Stimulated activated naive CD8-positive, alpha-beta T cell treated with anti-CD3 and anti-CD28 coated beads, Interleukin-15, Interleukin-2, amounts not matched to agents 100 ng/mL and 50 ng/mL, for 24 hours (primary cell): ENCODE measurements around the gene IQGAP2.

Source experiments
- H3K27ac Mint-ChIP-seq: one replicate; pipeline ENCODE4 v1.8.0; 2021; ENCODE audit warnings: mild to moderate bottlenecking, mixed read lengths
- H3K27me3 Mint-ChIP-seq: one replicate; pipeline ENCODE4 v1.8.0; 2021; ENCODE audit warnings: mixed read lengths
- H3K36me3 Mint-ChIP-seq: one replicate; pipeline ENCODE4 v1.8.0; 2021; ENCODE audit warnings: low read depth, mixed read lengths
- H3K4me1 Mint-ChIP-seq: one replicate; pipeline ENCODE4 v1.8.0; 2021; ENCODE audit warnings: low read depth, mixed read lengths
- H3K4me3 Mint-ChIP-seq: one replicate; pipeline ENCODE4 v1.8.0; 2021; ENCODE audit warnings: mild to moderate bottlenecking, mixed read lengths
- H3K9me3 Mint-ChIP-seq: one replicate; pipeline ENCODE4 v1.8.0; 2021; ENCODE audit warnings: mixed read lengths

Gene IQGAP2

DNA sequence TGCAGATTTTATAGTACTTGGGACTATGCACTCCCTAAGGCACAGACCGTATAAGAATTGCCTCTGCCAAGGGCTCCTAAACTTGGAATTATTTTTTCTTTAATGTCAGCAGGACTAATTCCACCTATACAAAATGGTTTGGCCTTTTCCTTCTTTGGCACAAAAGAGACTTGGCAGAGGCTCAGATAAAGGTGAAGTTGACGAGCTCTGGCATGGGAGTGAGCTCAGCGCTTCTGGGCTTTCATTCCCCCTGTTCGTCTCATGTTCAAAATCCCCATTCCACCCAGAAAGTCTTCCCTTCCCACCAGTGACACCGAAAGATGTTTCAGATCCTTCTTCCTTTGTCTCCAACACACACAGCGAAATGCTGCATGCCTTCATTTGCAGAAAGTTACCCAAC, 158.9 kb downstream of the IQGAP2 start:
- no peak overlapping the region for H3K27ac Mint-ChIP-seq
- peaks cover 16% of the 10 kb centered on the region for H3K4me1 Mint-ChIP-seq
- no peaks in the 10 kb centered on the region for H3K9me3 Mint-ChIP-seq
- no peaks in the 10 kb centered on the region for H3K27me3 Mint-ChIP-seq
- H3K36me3 Mint-ChIP-seq: peaks cover 18% of the 10 kb centered on the region
- no peak overlapping the region for H3K4me3 Mint-ChIP-seq

GRCh38 chr5:76565009-76565408, 161.9 kb downstream of the IQGAP2 start:
- H3K4me1 Mint-ChIP-seq: peaks cover 10% of the 10 kb centered on the region
- peaks cover 11% of the 10 kb centered on the region for H3K36me3 Mint-ChIP-seq
- H3K9me3 Mint-ChIP-seq: no peaks in the 10 kb centered on the region
- no peak overlapping the region for H3K4me3 Mint-ChIP-seq
- no peak overlapping the region for H3K27ac Mint-ChIP-seq
- H3K27me3 Mint-ChIP-seq: no peaks in the 10 kb centered on the region

- no peak overlapping the region for H3K27ac Mint-ChIP-seq
- H3K4me3 Mint-ChIP-seq: no peak overlapping the region
- H3K4me1 Mint-ChIP-seq: no peaks in the 10 kb centered on the region
- H3K36me3 Mint-ChIP-seq: peaks cover 16% of the 10 kb centered on the region
- H3K27me3 Mint-ChIP-seq: no peaks in the 10 kb centered on the region
- no peaks in the 10 kb centered on the region for H3K9me3 Mint-ChIP-seq
These were observed 167.1 kb downstream of the IQGAP2 start for GRCh38 chr5:76570153-76570552.

- Mint-ChIP-seq H3K9me3 (no peaks in the 10 kb centered on the region), H3K27ac (no peak overlapping the region), H3K4me3 (no peak overlapping the region), H3K27me3 (no peaks in the 10 kb centered on the region), H3K4me1 (no peaks in the 10 kb centered on the region), H3K36me3 (peaks cover 19% of the 10 kb centered on the region)
These were observed 168.5 kb downstream of the IQGAP2 start for GRCh38 chr5:76571559-76571958.

DNA sequence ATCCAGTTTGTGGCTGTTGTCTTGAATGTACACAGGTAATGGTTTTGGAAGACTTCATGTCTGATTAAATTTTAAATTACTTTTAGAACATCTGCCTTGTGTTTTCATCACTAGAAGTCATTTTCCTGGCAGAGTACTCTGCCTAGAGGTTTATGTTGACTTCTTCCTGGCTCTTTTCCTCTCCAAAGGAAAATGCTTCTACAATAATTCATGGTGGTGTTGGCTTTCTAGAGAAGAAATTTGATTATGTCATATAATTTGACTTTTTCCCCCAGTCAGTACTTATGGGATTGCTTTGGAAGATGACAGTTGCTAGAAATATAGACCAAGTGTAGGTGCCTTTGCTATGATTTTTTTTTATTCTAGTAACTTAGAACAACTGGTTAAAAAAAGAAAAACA, 173.4 kb downstream of the IQGAP2 start:
- Mint-ChIP-seq H3K27ac (no peak overlapping the region), H3K4me1 (peaks cover 2% of the 10 kb centered on the region), H3K36me3 (peaks cover 12% of the 10 kb centered on the region), H3K27me3 (no peaks in the 10 kb centered on the region), H3K4me3 (no peak overlapping the region), H3K9me3 (no peaks in the 10 kb centered on the region)

- H3K9me3 Mint-ChIP-seq: no peaks in the 10 kb centered on the region
- peaks cover 8% of the 10 kb centered on the region for H3K36me3 Mint-ChIP-seq
- H3K27me3 Mint-ChIP-seq: no peaks in the 10 kb centered on the region
- H3K4me3 Mint-ChIP-seq: no peak overlapping the region
- H3K27ac Mint-ChIP-seq: no peak overlapping the region
- H3K4me1 Mint-ChIP-seq: peaks cover 8% of the 10 kb centered on the region
These were observed 173.9 kb downstream of the IQGAP2 start for GRCh38 chr5:76576996-76577395.

DNA sequence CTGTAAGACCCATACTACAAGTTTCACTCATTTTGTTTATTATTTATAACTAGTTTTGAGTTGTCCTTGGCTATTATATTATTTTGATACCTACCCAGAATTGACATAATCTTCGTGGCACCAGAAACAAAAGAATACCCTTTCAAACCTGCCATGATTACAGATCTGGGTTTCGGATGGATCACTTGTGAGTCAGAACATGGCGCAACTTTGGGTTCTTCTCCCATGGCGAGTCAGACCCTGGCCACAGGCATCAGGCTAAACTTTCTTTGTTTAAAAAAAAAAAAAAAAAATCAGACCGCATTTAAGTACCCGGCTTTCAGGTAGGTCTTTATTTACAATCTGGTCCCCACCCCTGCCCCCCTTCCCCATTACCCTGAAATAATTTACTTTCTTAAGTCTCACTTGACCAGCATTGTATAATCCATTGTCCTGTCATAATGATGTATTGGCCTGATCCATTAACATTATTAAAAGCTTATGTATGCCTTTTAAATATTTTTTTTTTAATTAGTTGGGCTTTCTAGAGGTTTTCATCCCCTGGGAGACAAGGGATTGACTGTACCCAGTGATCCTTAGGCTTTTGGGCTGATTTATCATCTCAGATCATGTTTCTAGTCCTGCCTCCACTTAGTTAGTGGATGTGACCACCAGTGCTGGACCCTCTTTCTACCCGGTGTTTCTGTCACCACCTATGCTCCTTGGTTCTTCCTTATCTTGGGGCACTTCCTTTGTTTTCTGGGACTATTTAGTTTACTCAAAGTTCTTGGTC, 176.3 kb downstream of the IQGAP2 start:
- Mint-ChIP-seq H3K27me3 (no peaks in the 10 kb centered on the region), H3K27ac (no peak overlapping the region), H3K9me3 (no peaks in the 10 kb centered on the region), H3K4me3 (no peak overlapping the region), H3K4me1 (peaks cover 24% of the 10 kb centered on the region), H3K36me3 (peaks cover 6% of the 10 kb centered on the region)

- H3K36me3 Mint-ChIP-seq: peaks cover 6% of the 10 kb centered on the region
- H3K4me1 Mint-ChIP-seq: peaks cover 24% of the 10 kb centered on the region
- no peaks in the 10 kb centered on the region for H3K27me3 Mint-ChIP-seq
- no peak overlapping the region for H3K27ac Mint-ChIP-seq
- no peak overlapping the region for H3K4me3 Mint-ChIP-seq
- no peaks in the 10 kb centered on the region for H3K9me3 Mint-ChIP-seq
These were observed 177.9 kb downstream of the IQGAP2 start for GRCh38 chr5:76580981-76581380.

GRCh38 chr5:76582230-76583162, 179.4 kb downstream of the IQGAP2 start:
- H3K9me3 Mint-ChIP-seq: no peaks in the 10 kb centered on the region
- peaks cover 24% of the 10 kb centered on the region for H3K4me1 Mint-ChIP-seq
- H3K27ac Mint-ChIP-seq: peak overlapping the region; percentile 68
- H3K36me3 Mint-ChIP-seq: no peaks in the 10 kb centered on the region
- H3K4me3 Mint-ChIP-seq: no peak overlapping the region
- H3K27me3 Mint-ChIP-seq: no peaks in the 10 kb centered on the region

- Mint-ChIP-seq H3K9me3 (no peaks in the 10 kb centered on the region), H3K4me3 (no peak overlapping the region), H3K27ac (peak overlapping the region; percentile 55), H3K27me3 (no peaks in the 10 kb centered on the region), H3K4me1 (peaks cover 24% of the 10 kb centered on the region), H3K36me3 (no peaks in the 10 kb centered on the region)
These were observed 180.3 kb downstream of the IQGAP2 start for GRCh38 chr5:76583163-76584047.

- H3K9me3 Mint-ChIP-seq: no peaks in the 10 kb centered on the region
- H3K4me3 Mint-ChIP-seq: no peak overlapping the region
- peaks cover 24% of the 10 kb centered on the region for H3K4me1 Mint-ChIP-seq
- H3K27me3 Mint-ChIP-seq: no peaks in the 10 kb centered on the region
- H3K36me3 Mint-ChIP-seq: no peaks in the 10 kb centered on the region
- H3K27ac Mint-ChIP-seq: no peak overlapping the region
These were observed 182.7 kb downstream of the IQGAP2 start for GRCh38 chr5:76585783-76586217.

DNA sequence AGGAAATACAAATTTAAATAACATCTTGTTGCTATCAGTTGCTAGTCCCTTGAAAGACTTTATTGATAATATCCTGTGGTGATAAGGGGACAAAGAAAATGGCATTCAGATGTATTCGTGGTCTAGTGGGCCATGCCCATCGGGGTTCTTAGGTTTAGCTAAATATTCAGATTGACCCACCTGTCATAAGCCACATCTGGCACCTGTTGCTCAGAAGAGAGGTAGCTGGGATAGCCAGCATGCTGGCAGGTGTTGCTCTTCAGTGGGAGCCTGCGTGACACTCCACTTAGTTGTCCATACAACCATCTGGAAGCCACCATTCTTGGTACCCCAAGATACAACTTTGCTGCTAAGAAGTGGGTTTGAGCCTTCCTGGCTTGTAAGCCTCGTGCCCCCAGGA, 183.4 kb downstream of the IQGAP2 start:
- Mint-ChIP-seq H3K27me3 (no peaks in the 10 kb centered on the region), H3K9me3 (no peaks in the 10 kb centered on the region), H3K4me3 (no peak overlapping the region), H3K27ac (no peak overlapping the region), H3K36me3 (peaks cover 3% of the 10 kb centered on the region), H3K4me1 (peaks cover 20% of the 10 kb centered on the region)

DNA sequence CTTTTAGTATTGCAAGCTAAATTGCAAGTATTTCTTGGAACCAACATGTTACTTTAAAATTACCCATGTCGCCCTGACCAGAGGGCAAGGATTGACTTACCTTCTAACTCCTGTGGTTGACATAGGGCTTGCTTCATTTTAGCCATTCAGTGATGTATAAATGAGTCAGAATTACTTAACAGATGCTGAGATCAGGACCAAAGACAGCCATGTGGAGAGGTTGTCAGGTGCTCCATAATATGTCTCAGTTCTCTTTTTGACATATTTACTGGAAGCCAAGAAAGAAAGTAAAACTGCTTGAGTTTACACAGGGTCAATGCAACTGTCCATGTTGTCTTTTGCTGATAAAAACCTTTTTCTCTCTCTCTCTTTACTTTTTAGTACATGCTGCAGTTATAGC, 186.9 kb downstream of the IQGAP2 start:
- peaks cover 29% of the 10 kb centered on the region for H3K36me3 Mint-ChIP-seq
- H3K4me1 Mint-ChIP-seq: no peaks in the 10 kb centered on the region
- no peak overlapping the region for H3K27ac Mint-ChIP-seq
- no peak overlapping the region for H3K4me3 Mint-ChIP-seq
- no peaks in the 10 kb centered on the region for H3K27me3 Mint-ChIP-seq
- H3K9me3 Mint-ChIP-seq: no peaks in the 10 kb centered on the region

GRCh38 chr5:76591366-76591765, 188.3 kb downstream of the IQGAP2 start:
- Mint-ChIP-seq H3K9me3 (no peaks in the 10 kb centered on the region), H3K27ac (no peak overlapping the region), H3K36me3 (peaks cover 32% of the 10 kb centered on the region), H3K27me3 (no peaks in the 10 kb centered on the region), H3K4me1 (peaks cover 5% of the 10 kb centered on the region), H3K4me3 (no peak overlapping the region)
